Thymus (tissue), 11 donors: ENCODE results near the gene TRAF3IP3. TPM values are rescaled to one million over a fixed set of nuclear protein-coding genes. Genes with fewer than 3 reads are reported as not detected.
A peak's percentile ranks its signal among the peaks of the same experiment; 100 is the strongest.

ENCODE experiments used
- DNase-seq, 9 donors: peaks; one replicate each; pipeline ENCODE4 v3.0.0-alpha.2; 2013; ENCODE audit warnings: low spot score in 9 of 9, low read depth in 6 of 9, missing footprints in 1 of 9
- H3K27ac ChIP-seq, 2 donors: one replicate each; pipeline ENCODE4 v1.5.1; 2013; ENCODE audit warnings: control low read depth in 1 of 2, low read depth in 1 of 2, low read length in 1 of 2, mild to moderate bottlenecking in 1 of 2, moderate library complexity in 1 of 2
- H3K27me3 ChIP-seq, 2 donors: one replicate each; pipeline ENCODE4 v1.5.1; 2013; ENCODE audit warnings: low read length in 1 of 2; ENCODE audit not compliant: control insufficient read depth in 2 of 2, insufficient read depth in 1 of 2
- H3K36me3 ChIP-seq, 2 donors: one replicate each; pipeline ENCODE4 v1.5.1; 2013; ENCODE audit warnings: low read length in 1 of 2, mild to moderate bottlenecking in 1 of 2, moderate library complexity in 1 of 2; ENCODE audit not compliant: control insufficient read depth in 2 of 2, insufficient read depth in 2 of 2
- H3K4me1 ChIP-seq, 2 donors: one replicate each; pipeline ENCODE4 v1.5.1; 2013; ENCODE audit warnings: low read length in 2 of 2; ENCODE audit not compliant: control insufficient read depth in 2 of 2, insufficient read depth in 2 of 2
- H3K4me3 ChIP-seq, 2 donors: one replicate each; pipeline ENCODE4 v1.5.1; 2013; ENCODE audit warnings: low read length in 2 of 2, control low read depth in 1 of 2, mild to moderate bottlenecking in 1 of 2
- H3K9me3 ChIP-seq, 2 donors: one replicate each; pipeline ENCODE4 v1.5.1; 2013; ENCODE audit warnings: low read length in 1 of 2, mild to moderate bottlenecking in 1 of 2; ENCODE audit not compliant: control insufficient read depth in 2 of 2, insufficient read depth in 1 of 2
- WGBS: extraction: QIAGEN DNeasy Blood & Tissue Kit; methylation state at CpG from one replicate; pipeline ENCODE4 v1.1.7; 2013; 5-methylcytosine and 5-hydroxymethylcytosine counted together
- polyA plus RNA-seq: library from polyadenylated mRNA; stranded (reverse); fragments of 200-250 nt; gene quantifications from one replicate; pipeline ENCODE4 v1.2.3, GENCODE V29; 2013
- total RNA-seq: library from RNA; stranded (reverse); fragments of 120-200 nt; gene quantifications from one replicate; pipeline ENCODE4 v1.2.4, GENCODE V29; 2013
- donor health status: healthy.

Gene TRAF3IP3
- total and polyA plus RNA-seq, 2 donors = 142 to 241 TPM

DNA sequence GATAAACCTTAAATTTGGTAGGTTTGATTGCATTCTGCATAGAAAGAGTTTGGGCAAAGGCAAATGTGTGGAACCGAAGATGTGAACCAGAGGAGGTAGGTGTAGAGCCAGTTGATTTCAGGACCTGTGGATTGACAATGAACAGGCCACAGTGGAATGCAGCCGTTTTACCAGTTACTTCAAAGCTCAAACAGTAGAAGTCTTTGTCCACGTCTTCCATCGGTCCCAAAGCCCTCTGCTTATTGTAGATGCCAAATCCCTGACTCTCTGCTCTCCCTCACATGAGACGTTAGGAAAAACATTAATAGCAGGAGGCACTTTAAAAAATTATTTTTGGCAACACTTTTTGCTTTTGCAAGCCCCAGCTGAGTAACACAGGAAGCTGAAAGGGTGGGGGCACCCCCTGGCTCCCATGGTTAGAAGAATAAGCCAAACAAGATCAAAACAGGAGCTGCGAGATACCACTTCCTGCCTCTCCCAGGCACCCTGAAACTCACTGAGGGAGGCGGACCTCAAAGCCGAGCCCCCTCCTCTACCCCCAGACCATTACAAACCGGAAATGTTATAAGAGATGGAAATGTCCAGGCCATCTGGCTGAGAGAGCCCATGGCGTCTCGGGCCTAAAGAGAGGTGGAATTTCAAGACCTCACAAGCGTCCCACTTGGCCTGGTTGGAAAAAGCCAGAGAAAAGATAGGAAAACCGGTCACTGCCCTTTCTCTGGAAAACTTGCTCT, 13.5 kb downstream of the TRAF3IP3 start:
- Histone ChIP-seq H3K36me3 (peaks cover 40 to 47% of the 10 kb centered on the region in 2 donors), H3K27ac (peak overlapping the region; percentile 93 to 96), H3K9me3 (no peaks in the 10 kb centered on the region), H3K4me3 (peak overlapping the region; percentile 61 to 84), H3K4me1 (peaks cover 31 to 59% of the 10 kb centered on the region in 2 donors), H3K27me3 (no peaks in the 10 kb centered on the region)
- WGBS = 3% methylated on average over 13 of the region's 13 CpGs
- peak in 8 of 9 donors; percentile 59 to 94 (median 81) for DNase-seq

DNA sequence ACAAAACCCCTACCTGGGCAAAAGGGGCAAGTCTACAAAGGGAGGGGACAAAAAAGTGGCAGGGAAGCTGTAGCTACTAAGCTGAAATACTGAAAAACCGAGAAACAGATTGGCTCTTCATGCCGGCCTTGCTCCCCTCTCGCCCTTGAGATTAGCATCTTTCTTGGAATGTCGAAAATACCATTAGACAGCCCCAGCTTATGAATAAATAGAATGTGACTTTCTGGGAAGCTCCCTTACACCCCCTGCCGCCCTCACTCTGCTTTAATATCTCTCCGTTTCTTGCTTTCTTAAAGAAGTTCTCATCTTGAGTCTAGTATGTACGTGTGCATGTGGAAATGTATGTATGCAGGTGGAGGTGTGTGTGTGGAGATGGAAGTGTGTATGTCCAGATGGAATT, 14.1 kb downstream of the TRAF3IP3 start:
- no peak for DNase-seq
- no peaks in the 10 kb centered on the region for H3K9me3 ChIP-seq
- H3K4me1 ChIP-seq = peaks cover 31 to 59% of the 10 kb centered on the region in 2 donors
- peaks cover 42 to 49% of the 10 kb centered on the region in 2 donors for H3K36me3 ChIP-seq
- H3K27ac ChIP-seq = peak overlapping the region; percentile 93 to 96
- H3K4me3 ChIP-seq = peak overlapping the region; percentile 61 to 84
- WGBS = 14% methylated on average over 7 of the region's 7 CpGs
- no peaks in the 10 kb centered on the region for H3K27me3 ChIP-seq

DNA sequence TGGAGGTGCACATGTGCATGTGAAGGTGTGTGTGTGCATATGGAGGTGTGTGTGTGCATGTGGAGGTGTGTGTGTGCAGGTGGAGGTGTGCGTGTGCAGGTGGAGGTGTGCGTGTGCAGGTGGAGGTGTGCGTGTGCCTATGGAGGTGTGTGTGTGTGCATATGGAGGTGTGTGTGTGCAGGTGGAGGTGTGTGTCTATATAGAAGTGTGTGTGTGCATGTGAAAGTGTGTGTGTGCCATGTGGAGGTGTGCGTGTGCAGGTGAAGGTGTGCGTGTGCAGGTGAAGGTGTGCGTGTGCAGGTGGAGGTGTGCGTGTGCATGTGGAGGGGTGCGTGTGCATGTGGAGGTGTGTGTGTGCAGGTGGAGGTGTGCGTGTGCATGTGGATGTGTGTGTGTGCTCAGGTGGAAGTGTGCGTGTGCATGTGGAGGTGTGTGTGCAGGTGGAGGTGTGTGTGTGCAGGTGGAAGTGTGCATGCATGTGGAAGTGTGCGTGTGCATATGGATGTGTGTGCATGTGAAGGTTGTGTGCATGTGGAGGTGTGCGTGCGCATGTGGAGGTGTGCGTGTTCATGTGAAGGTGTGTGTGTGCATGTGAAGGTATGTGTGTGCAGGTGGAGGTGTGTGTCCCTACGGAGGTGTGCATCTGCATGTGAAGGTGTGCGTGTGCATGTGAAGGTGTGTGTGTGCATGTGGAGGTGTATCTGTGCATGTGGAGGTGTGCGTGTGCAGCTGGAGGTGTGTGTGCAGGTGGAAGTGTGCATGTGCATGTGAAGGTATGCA, 15.0 kb downstream of the TRAF3IP3 start:
- H3K27ac ChIP-seq = peak overlapping the region; percentile 93 to 96
- no peaks in the 10 kb centered on the region for H3K27me3 ChIP-seq
- H3K36me3 ChIP-seq = peaks cover 46 to 50% of the 10 kb centered on the region in 2 donors
- DNase-seq = no peak
- peaks cover 31 to 58% of the 10 kb centered on the region in 2 donors for H3K4me1 ChIP-seq
- peak overlapping the region; percentile 61 to 84 for H3K4me3 ChIP-seq
- 97% methylated on average over 17 of the region's 17 CpGs for WGBS
- no peaks in the 10 kb centered on the region for H3K9me3 ChIP-seq

DNA sequence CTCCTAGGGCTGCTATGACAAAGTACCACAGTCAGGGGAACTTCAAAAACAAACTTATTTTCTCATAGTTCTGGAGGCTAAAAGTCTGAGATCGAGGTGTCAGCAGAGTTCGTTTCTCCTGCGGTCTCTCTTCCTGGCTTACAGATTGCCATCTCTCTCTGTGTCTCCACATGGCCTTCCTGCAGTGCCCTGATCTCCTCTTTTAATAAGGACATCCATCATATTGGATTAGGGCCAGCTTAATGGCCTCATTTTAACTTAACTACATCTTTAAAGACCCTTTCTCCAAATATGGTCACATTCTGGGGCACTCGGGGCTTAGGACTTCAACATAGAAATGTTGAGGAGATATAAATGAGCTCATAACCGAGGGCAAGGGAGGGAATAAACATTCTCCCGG, 16.3 kb downstream of the TRAF3IP3 start:
- Histone ChIP-seq H3K27ac (peak overlapping the region in 1 of 2 donors; percentile 21), H3K36me3 (peaks cover 50 to 52% of the 10 kb centered on the region in 2 donors), H3K4me3 (no peak overlapping the region), H3K4me1 (peaks cover 28 to 50% of the 10 kb centered on the region in 2 donors), H3K9me3 (no peaks in the 10 kb centered on the region), H3K27me3 (no peaks in the 10 kb centered on the region)
- 77% methylated on average over 6 of the region's 6 CpGs for WGBS
- DNase-seq = no peak

DNA sequence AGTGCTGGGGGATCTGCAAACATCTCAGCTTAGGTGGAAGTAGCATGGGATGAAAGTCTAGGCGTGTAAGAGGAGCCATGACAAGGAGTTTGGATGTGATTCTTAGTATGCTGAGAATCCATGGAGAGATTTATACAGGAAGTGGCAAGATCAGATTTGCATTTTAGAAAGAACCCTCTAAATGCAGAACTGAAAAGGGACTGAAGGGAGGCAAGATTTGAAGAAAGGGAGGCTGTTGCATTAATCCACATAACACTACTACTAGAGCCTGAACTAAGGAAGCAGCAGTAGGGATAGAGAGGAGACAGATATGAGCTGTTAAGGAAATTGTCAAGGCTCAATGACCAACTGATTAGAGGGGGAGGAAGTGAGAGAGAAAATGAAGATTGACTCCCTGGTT, 18.7 kb downstream of the TRAF3IP3 start:
- no peak overlapping the region for H3K27ac ChIP-seq
- no peak for DNase-seq
- no peak overlapping the region for H3K4me3 ChIP-seq
- H3K36me3 ChIP-seq = peaks cover 58 to 73% of the 10 kb centered on the region in 2 donors
- WGBS = 97% methylated on average over 1 of the region's 1 CpG
- H3K27me3 ChIP-seq = no peaks in the 10 kb centered on the region
- H3K9me3 ChIP-seq = no peaks in the 10 kb centered on the region
- H3K4me1 ChIP-seq = peaks cover 17 to 27% of the 10 kb centered on the region in 2 donors

DNA sequence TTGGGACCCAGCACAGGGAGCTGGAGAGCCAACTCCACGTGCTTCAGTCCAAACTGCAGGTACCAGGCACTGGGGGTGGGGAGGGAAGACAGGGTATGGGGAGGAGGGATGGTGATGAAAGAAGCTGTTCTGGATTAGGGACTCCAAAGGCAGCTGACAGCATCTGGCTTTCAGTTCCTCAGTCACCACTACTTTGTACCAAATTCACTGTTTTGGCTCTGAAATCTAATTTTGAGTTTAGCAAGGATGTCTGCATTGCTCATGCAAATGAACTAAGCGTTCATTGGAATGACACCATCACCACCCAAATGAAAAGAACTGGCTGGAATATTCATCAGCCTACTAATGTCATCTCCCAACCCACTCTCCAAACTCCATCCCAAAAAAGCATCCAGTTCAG, 19.8 kb downstream of the TRAF3IP3 start:
- H3K27me3 ChIP-seq = no peaks in the 10 kb centered on the region
- no peak overlapping the region for H3K27ac ChIP-seq
- WGBS = 95% methylated on average over 2 of the region's 2 CpGs
- DNase-seq = no peak
- no peak overlapping the region for H3K4me3 ChIP-seq
- peaks cover 9 to 16% of the 10 kb centered on the region in 2 donors for H3K4me1 ChIP-seq
- H3K36me3 ChIP-seq = peaks cover 63 to 84% of the 10 kb centered on the region in 2 donors
- no peaks in the 10 kb centered on the region for H3K9me3 ChIP-seq

DNA sequence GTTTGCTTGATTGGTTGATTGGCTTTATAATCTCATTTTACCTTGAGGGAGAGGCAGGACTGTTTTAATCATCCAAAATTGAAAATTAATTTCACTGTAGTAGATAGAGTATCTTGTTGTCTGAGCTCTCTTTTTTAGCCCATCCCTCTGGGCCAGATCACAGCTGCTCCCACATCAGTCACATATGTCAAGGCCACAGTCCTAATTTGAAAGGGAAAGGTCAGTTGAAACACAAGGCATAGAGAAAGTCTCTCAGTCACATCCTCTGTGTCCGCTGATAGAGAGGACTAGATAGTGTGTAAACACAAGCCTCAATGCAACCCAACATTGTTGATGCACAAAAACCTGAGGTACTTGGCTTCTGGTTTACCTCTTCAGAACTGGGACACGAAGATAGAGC, 21.7 kb downstream of the TRAF3IP3 start:
- Histone ChIP-seq H3K36me3 (peaks cover 62 to 93% of the 10 kb centered on the region in 2 donors), H3K9me3 (no peaks in the 10 kb centered on the region), H3K4me1 (no peaks in the 10 kb centered on the region), H3K27me3 (no peaks in the 10 kb centered on the region), H3K27ac (no peak overlapping the region), H3K4me3 (no peak overlapping the region)
- WGBS = 94% methylated on average over 2 of the region's 2 CpGs
- DNase-seq = no peak

DNA sequence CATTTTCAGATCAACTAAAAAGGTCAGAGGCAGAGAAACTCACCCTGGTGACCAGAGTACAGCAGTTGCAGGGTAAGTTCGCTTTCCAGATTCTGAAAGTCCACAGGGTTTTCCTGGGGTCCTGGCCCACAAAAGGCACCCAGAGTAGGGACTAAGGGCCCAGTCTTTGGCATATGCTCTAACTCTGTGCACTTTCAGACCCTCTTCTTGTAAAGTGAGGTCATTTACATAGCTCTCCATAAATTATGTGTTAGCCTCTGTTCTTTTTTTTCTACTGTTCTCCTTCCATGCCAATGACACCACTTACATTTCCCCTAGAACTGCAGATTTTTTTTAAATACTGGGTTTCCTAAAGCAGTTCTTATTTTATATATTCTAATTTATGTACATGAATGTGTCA, 22.2 kb downstream of the TRAF3IP3 start:
- no peak overlapping the region for H3K27ac ChIP-seq
- WGBS = 98% methylated on average over 1 of the region's 1 CpG
- H3K27me3 ChIP-seq = no peaks in the 10 kb centered on the region
- no peak for DNase-seq
- peaks cover 59 to 91% of the 10 kb centered on the region in 2 donors for H3K36me3 ChIP-seq
- H3K4me3 ChIP-seq = no peak overlapping the region
- H3K4me1 ChIP-seq = peaks cover under 1% of the 10 kb centered on the region in 2 donors
- no peaks in the 10 kb centered on the region for H3K9me3 ChIP-seq

DNA sequence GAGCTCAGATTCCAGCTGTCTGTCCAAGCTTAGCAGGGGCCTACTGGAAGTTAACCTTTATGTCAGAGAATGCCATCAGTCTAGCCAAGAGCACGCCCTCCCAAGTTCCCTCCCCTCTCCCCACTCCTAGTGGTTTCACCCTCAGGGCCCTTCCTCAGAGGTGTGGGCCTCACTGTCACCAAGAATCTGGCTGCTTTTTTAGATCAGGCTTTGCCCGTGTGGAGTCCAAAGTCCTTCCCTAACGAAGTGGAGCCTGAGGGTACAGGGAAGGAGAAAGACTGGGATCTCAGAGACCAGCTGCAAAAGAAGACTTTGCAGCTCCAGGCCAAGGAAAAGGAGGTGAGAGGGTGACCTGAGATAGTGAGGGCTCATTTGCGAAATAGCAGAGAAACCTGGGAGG, 24.4 kb downstream of the TRAF3IP3 start:
- Histone ChIP-seq H3K9me3 (no peaks in the 10 kb centered on the region), H3K36me3 (peaks cover 40 to 73% of the 10 kb centered on the region in 2 donors)

More for the DNA sequence above, 24.4 kb downstream of the TRAF3IP3 start:
- no peak for DNase-seq
- Histone ChIP-seq H3K27me3 (no peaks in the 10 kb centered on the region), H3K4me1 (peaks cover 10 to 16% of the 10 kb centered on the region in 2 donors), H3K4me3 (no peak overlapping the region), H3K27ac (no peak overlapping the region)
- WGBS = 96% methylated on average over 4 of the region's 4 CpGs
